ENCODE measurements around the gene ZNF84.

Gene ZNF84

GRCh38 chr12:133080368-133081158 lies 43.3 kb downstream of the ZNF84 start, which contains the start of gene ZNF140:
ZNF140 (plus strand) TSS chr12:133080923; CDS start chr12:133081321, 398 bp downstream.
- TF ChIP-seq, protein P1, sequence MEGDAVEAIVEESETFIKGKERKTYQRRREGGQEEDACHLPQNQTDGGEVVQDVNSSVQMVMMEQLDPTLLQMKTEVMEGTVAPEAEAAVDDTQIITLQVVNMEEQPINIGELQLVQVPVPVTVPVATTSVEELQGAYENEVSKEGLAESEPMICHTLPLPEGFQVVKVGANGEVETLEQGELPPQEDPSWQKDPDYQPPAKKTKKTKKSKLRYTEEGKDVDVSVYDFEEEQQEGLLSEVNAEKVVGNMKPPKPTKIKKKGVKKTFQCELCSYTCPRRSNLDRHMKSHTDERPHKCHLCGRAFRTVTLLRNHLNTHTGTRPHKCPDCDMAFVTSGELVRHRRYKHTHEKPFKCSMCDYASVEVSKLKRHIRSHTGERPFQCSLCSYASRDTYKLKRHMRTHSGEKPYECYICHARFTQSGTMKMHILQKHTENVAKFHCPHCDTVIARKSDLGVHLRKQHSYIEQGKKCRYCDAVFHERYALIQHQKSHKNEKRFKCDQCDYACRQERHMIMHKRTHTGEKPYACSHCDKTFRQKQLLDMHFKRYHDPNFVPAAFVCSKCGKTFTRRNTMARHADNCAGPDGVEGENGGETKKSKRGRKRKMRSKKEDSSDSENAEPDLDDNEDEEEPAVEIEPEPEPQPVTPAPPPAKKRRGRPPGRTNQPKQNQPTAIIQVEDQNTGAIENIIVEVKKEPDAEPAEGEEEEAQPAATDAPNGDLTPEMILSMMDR (IDR thresholded peaks at IDR 0.05; ENCODE audit: insufficient read depth, missing control alignments): peak; percentile 7
- FAIRE-seq (no peak), DNase-seq (ENCODE audit: insufficient read length, low spot score) (peak; percentile 30)

GRCh38 chr12:133081159-133081780 lies 44.0 kb downstream of the ZNF84 start:
- TF ChIP-seq, protein P1 (IDR thresholded peaks at IDR 0.05; ENCODE audit: insufficient read depth, missing control alignments): no peak
- no peak for FAIRE-seq
- no peak for DNase-seq (ENCODE audit: insufficient read length, low spot score)

- DNase-seq (ENCODE audit: insufficient read length, low spot score) (no peak), FAIRE-seq (no peak)
- TF ChIP-seq, protein P1 (IDR thresholded peaks at IDR 0.05; ENCODE audit: insufficient read depth, missing control alignments): no peak
Measured at GRCh38 chr12:133083345-133083744, 46.0 kb downstream of the ZNF84 start.

GRCh38 chr12:133105620-133106019 lies 68.3 kb downstream of the ZNF84 start:
- no peak for FAIRE-seq
- TF ChIP-seq, protein P1 (IDR thresholded peaks at IDR 0.05; ENCODE audit: insufficient read depth, missing control alignments): no peak
- DNase-seq (ENCODE audit: insufficient read length, low spot score): no peak

DNA sequence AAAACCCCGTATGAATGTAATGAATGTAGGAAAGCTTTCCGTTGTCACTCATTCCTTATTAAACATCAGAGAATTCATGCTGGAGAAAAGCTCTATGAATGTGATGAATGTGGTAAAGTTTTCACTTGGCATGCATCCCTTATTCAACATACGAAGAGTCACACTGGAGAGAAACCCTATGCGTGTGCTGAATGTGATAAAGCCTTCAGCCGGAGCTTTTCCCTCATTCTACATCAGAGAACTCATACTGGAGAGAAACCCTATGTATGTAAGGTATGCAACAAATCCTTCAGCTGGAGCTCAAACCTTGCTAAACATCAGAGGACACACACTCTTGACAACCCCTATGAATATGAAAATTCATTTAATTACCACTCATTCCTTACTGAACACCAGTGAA lies 68.9 kb downstream of the ZNF84 start:
- FAIRE-seq: no peak

GRCh38 chr12:133107121-133107520 lies 69.8 kb downstream of the ZNF84 start:
- TF ChIP-seq, protein P1 (IDR thresholded peaks at IDR 0.05; ENCODE audit: insufficient read depth, missing control alignments): no peak
- no peak for DNase-seq (ENCODE audit: insufficient read length, low spot score)
- no peak for FAIRE-seq

More for the DNA sequence above, 68.9 kb downstream of the ZNF84 start:
- TF ChIP-seq, protein P1 (IDR thresholded peaks at IDR 0.05; ENCODE audit: insufficient read depth, missing control alignments): no peak
- DNase-seq (ENCODE audit: insufficient read length, low spot score): no peak

- FAIRE-seq: no peak
- no peak for DNase-seq (ENCODE audit: insufficient read length, low spot score)
- TF ChIP-seq, protein P1 (IDR thresholded peaks at IDR 0.05; ENCODE audit: insufficient read depth, missing control alignments): no peak
Measured at GRCh38 chr12:133108150-133108549, 70.8 kb downstream of the ZNF84 start.

Measured in D721Med (cell line).